ENCODE data around the gene PCLO.
"Not testable (repeated sequence)": the region's sequence is repeated elsewhere in the genome, so short reads cannot be mapped to it uniquely, and the experiment has no call there.

PCLO gene

DNA sequence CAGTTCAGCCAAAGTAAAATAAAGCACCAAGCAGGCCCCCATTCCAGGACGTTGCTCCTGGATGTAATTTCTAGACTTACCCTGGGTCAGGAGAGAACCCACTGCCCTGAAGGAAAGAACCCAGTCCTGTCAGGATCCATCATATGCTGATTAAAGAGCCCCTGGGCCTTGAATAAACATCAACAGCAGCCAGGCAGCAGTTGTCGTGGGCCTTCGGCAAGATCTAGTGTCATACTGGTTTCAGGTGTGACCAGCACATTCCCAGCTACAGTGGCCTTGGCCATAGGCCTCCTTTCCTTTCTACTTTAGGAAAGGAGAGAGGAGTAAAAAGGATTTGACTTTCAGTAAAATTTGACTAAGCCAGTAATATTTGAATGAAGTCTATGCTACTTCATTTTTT is 430.0 kb downstream of the PCLO start:
- no peak for DNase-seq (ENCODE audit: low spot score)

DNA sequence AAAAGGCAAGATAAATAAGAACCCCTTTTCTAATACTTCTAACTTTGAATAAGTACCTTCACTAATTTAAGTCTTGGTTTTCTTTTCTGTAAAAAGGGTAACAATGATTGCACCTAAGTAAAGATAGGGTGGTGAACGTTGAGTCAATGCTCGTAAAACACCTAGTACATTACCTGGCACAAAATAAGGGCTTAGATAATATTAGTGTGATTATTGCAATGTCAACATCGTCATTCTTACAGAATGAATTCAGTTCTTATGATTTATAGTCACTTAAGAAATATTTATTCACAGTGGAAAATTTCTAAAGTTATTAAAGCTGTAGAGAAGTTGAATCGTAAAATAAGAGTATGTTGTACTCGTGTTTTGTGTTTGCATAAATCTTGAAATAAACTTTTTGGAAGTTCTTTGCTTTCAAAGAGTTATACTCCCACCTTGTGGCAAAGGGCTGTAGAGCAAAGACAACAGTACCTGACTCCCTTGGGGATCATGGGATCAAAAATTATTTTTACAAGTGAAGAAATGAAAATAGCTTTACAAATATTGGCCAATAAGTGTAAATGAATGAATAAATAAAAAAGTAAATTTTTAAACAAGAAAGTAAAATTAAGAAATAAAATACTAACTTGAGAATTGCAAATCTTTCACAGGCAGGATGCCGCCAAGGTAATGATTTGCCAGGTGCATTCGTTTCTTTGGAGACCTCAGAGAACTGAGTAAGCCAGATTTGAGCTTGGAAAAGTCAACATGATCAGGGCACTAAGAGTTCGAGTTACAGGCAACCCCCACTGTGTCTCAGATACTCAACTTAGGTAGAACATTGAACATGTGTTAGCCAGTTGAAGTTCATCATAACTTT is 433.3 kb downstream of the PCLO start:
- peak; percentile 1 for DNase-seq (ENCODE audit: low spot score)

DNA sequence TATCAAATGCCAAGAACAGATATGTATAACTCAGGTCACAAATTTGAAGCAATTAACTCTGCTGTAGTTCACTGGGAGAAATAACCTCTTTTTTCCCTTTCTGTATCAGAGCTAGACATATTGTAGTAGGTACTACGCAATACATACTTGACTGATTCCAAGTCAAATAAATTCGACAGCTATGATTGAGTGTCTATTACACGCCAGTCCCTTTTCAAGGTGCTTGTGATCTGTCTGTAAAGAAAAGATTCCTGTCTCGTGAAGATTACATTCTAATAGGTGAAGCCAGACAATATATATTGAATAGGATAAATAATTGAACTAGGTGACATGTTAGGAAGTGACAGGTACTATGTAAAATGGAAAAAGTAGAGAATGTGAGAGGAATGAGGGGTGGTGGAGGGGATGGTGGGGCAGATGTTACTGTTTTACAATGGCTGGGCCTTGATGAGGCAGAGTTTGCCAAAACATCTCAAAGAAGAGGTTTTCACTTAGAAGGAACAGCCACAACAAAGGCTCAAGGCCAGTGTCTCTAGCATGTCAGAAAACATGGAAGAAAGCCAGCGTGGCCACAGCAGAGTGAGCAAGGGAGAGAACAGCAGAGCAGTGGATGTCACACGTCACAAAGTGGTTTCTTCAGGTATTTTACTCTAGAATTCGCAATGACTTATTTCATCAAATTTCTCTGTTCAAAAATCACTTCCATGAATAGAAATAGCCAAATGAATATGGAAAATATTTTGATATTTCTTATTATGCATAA is 436.5 kb downstream of the PCLO start:
- DNase-seq (ENCODE audit: low spot score): no peak

GRCh38 chr7:82723411-82723810 is 439.3 kb downstream of the PCLO start:
- no peak for DNase-seq (ENCODE audit: low spot score)

DNA sequence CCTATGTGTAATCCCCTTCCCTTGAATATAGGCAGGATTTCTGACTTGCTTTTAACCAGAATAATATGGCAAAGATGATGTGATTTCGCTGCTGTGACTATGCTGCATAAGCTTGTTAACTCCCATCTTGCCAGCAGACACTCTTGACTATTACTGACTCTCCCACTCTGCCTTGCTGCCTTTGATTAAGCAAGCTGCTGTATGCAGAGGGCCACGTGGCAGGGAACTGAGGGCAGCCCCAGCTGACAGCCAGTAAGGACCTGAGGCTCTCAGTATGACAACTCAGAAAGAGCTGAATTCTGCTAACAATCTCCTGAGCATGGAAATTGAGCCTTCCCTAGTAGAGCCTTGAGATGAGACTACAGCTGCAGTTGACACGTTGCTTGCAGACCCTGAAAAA is 439.7 kb downstream of the PCLO start:
- DNase-seq (ENCODE audit: low spot score): no peak

GRCh38 chr7:82715344-82715743 is 447.3 kb downstream of the PCLO start:
- DNase-seq (ENCODE audit: low spot score): no peak

DNA sequence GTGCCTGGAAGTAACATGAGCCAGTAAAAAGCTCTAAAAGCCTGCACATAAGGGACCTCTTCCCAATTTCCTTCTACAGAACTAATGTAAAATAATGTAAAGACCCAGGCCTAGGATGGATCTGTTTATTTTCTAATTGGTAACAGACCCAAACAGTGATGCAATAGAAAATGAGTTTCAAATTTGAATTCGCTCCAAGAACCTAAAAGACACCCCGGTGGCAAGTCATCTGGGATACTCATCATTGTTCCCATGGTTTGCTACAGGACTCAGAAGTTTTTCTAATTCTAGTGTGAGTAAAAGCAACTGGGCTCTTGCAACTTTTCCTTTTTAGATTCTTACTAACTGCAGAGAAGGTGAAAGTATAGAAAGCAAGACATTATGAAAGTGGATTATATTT is 447.8 kb downstream of the PCLO start:
- no peak for DNase-seq (ENCODE audit: low spot score)

- no peak for DNase-seq (ENCODE audit: low spot score)
Observed at GRCh38 chr7:82713506-82713905, 449.2 kb downstream of the PCLO start.

GRCh38 chr7:82706344-82706743 is 456.3 kb downstream of the PCLO start:
- DNase-seq (ENCODE audit: low spot score): not testable (repeated sequence)

DNA sequence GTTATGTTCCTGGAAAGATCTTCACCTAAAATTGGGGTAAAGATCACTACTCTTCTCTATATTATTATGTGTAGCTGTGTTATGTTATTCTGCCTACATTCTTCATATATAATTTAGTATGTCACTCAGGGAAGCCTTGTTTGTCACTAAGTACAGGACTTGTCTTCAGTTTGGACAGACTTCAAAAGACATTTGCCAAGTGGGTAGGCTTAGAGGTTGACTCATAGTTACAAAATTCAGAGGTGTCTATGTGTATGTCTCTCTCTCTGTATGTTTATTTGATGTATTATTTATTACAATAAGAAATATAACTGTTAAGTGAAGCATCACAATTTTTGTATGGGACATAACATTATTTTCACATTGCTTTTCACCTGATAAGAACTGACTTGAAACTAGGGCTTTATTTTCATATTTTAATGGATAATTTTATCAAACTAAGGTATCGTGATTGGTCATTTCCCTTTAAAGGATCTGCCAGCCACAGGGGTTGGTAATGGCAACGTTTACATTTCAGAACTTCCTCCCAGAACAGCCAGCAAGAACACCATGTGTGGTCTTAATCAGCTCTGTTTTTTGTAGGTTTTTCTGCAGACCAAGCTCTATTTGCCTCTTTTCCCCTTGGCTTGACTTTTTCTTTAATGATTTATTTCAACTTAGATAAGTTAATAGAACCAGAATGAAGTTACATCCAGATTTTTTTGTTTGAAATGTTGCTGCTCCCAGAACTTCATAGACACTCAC is 457.0 kb downstream of the PCLO start:
- DNase-seq (ENCODE audit: low spot score): no peak

DNA sequence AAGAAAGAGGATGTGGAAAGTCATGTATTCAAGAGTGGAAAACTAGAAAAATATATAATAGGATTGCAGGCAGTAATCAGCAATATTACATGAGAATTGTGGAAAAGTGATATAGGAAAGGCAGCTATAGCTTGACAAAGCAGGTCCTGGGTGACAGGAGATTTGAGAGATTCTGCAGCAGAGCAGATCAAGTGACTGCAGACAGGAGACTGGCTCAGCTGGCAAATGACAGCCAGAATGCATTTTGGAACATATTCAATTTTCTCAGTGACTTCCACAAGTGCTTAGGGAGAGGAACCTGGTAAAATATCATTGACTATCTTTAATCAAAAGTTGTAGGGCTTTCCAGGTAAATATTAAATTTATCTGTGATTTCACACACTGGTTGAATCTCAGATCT is 458.6 kb downstream of the PCLO start:
- DNase-seq (ENCODE audit: low spot score): no peak

Measured in activated CD4-positive, alpha-beta T cell treated with anti-CD3 and anti-CD28 coated beads, Interleukin-2, Interleukin-4, amounts not matched to agents 100 ng/mL and 50 ng/mL, durations not matched to agents 16 hours and 8 hours (primary cell).